CD14-positive monocyte (primary cell): ENCODE data around the gene LDHAL6A. TPM values are rescaled to one million over a fixed set of nuclear protein-coding genes. Genes with fewer than 3 reads are reported as not detected.

Source experiments
- DNase-seq, 3 donors: peaks; one replicate each; pipeline ENCODE4 v3.0.0-alpha.2; 2011 to 2022
- H2AFZ ChIP-seq: 2 replicates; pipeline ENCODE4 v1.6.0; 2012; ENCODE audit warnings: mild to moderate bottlenecking, low read depth, low read length, inconsistent platforms; ENCODE audit not compliant: insufficient read depth, poor library complexity, severe bottlenecking
- H3K27ac ChIP-seq, 2 donors: 1 replicate in 1 of 2; 2 replicates in 1 of 2; pipeline ENCODE4 v1.5.1; 2012 to 2013; ENCODE audit warnings: low read length in 2 of 2, control low read depth in 1 of 2, inconsistent platforms in 1 of 2, low read depth in 1 of 2, mild to moderate bottlenecking in 1 of 2
- H3K27me3 ChIP-seq, 2 donors: one replicate each; pipeline versions ENCODE4 v1.6.0 to v1.6.1; 2011 to 2013; ENCODE audit warnings: low read length in 2 of 2; ENCODE audit not compliant: control insufficient read depth in 2 of 2, insufficient read depth in 2 of 2
- H3K36me3 ChIP-seq, 2 donors: replicated peaks in 1 of 2; 1 replicate in 1 of 2; 2 replicates in 1 of 2; pipeline versions ENCODE4 v1.5.1 to v1.6.1; 2012 to 2013; ENCODE audit warnings: low read length in 2 of 2, control low read depth in 1 of 2, inconsistent platforms in 1 of 2, mild to moderate bottlenecking in 1 of 2; ENCODE audit not compliant: insufficient read depth in 2 of 2, control insufficient read depth in 1 of 2
- H3K4me1 ChIP-seq, 2 donors: 1 replicate in 1 of 2; 2 replicates in 1 of 2; pipeline versions ENCODE4 v1.5.1 to v1.6.1; 2012 to 2013; ENCODE audit warnings: low read length in 2 of 2, control low read depth in 1 of 2, inconsistent platforms in 1 of 2, mild to moderate bottlenecking in 1 of 2, moderate library complexity in 1 of 2; ENCODE audit not compliant: insufficient read depth in 2 of 2, control insufficient read depth in 1 of 2
- H3K4me2 ChIP-seq: replicated peaks from 2 replicates; pipeline ENCODE3; 2012; ENCODE audit warnings: low read length, moderate library complexity, mild to moderate bottlenecking; ENCODE audit not compliant: poor library complexity, severe bottlenecking; ENCODE audit errors: extremely low read depth
- H3K4me3 ChIP-seq, 3 experiments: fragments of 200-600 bp in 1 of 3; sonication (generic) in 1 of 3; replicated peaks in 1 of 3; 1 replicate in 2 of 3; 2 replicates in 1 of 3; pipeline ENCODE4 v1.5.1; 2011 to 2013; ENCODE audit warnings: low read length in 3 of 3, mild to moderate bottlenecking in 3 of 3, control low read depth in 2 of 3, low read depth in 2 of 3, inconsistent platforms in 1 of 3, moderate library complexity in 1 of 3
- H3K79me2 ChIP-seq: 2 replicates; pipeline ENCODE4 v1.6.0; 2012; ENCODE audit warnings: mild to moderate bottlenecking, control low read depth, inconsistent platforms, low read length, moderate library complexity; ENCODE audit not compliant: insufficient read depth
- H3K9ac ChIP-seq: 2 replicates; pipeline ENCODE4 v1.6.0; 2017; ENCODE audit warnings: low read length, mild to moderate bottlenecking; ENCODE audit not compliant: insufficient read depth, poor library complexity, severe bottlenecking
- H3K9me3 ChIP-seq, 2 donors: replicated peaks in 1 of 2; 1 replicate in 1 of 2; 2 replicates in 1 of 2; pipeline versions ENCODE4 v1.5.1 to v1.6.1; 2012 to 2013; ENCODE audit warnings: low read length in 2 of 2, control low read depth in 1 of 2; ENCODE audit not compliant: control insufficient read depth in 1 of 2, insufficient read depth in 1 of 2
- H4K20me1 ChIP-seq: 2 replicates; pipeline ENCODE4 v1.6.0; 2012; ENCODE audit warnings: mild to moderate bottlenecking, low read length, control low read depth, moderate library complexity; ENCODE audit not compliant: insufficient read depth
- H3K27ac Mint-ChIP-seq, 7 donors: one replicate each; pipeline ENCODE4 v1.8.0; 2020; ENCODE audit warnings: mild to moderate bottlenecking in 7 of 7, mixed read lengths in 7 of 7, moderate library complexity in 6 of 7, inconsistent platforms in 2 of 7
- H3K27me3 Mint-ChIP-seq, 3 donors: one replicate each; pipeline ENCODE4 v1.8.0; 2021 to 2022; ENCODE audit warnings: low read depth in 3 of 3, mild to moderate bottlenecking in 3 of 3, mixed read lengths in 3 of 3, moderate library complexity in 3 of 3, inconsistent platforms in 1 of 3
- H3K36me3 Mint-ChIP-seq, 2 donors: one replicate each; pipeline ENCODE4 v1.8.0; 2020; ENCODE audit warnings: mixed read lengths in 2 of 2, inconsistent platforms in 1 of 2, mild to moderate bottlenecking in 1 of 2
- H3K4me1 Mint-ChIP-seq: one replicate; pipeline ENCODE4 v1.8.0; 2020; ENCODE audit warnings: mild to moderate bottlenecking, mixed read lengths
- H3K4me3 Mint-ChIP-seq, 2 donors: one replicate each; pipeline ENCODE4 v1.8.0; 2020; ENCODE audit warnings: mild to moderate bottlenecking in 2 of 2, mixed read lengths in 2 of 2, moderate library complexity in 1 of 2
- H3K9me3 Mint-ChIP-seq, 7 donors: one replicate each; pipeline ENCODE4 v1.8.0; 2020 to 2022; ENCODE audit warnings: mixed read lengths in 7 of 7, mild to moderate bottlenecking in 6 of 7, moderate library complexity in 6 of 7, inconsistent platforms in 2 of 7
- WGBS: methylation state at CpG from one replicate; pipeline ENCODE4 v1.1.5; 2013; ENCODE audit warnings: missing lambda C conversion rate; ENCODE audit not compliant: insufficient coverage; 5-methylcytosine and 5-hydroxymethylcytosine counted together
- intact Hi-C, 2 donors: fragments of 100-400 bp; cut with micrococcal nuclease; formaldehyde crosslinking; loops; one replicate each; pipeline versions ENCODE4 v1.15.0 to v1.15.1; 2023
- polyA plus RNA-seq, 3 donors: library from polyadenylated mRNA; depleted of rRNA in 1 of 3; unstranded in 2 of 3; stranded (reverse) in 1 of 3; fragments of 300-500 nt in 2 of 3; fragments of >200 nt in 1 of 3; fragmentation: Illumina TruSeq in 2 of 3; gene quantifications; 1 replicate in 2 of 3; 2 replicates in 1 of 3; pipeline ENCODE4 v1.2.3, GENCODE V29; 2012 to 2021
- TF ChIP-seq, protein P1 (sequence below): fragments of 200-600 bp; IDR thresholded peaks from one replicate; pipeline ENCODE4 v1.8.0; 2022; ENCODE audit warnings: antibody characterized with exemption, mild to moderate bottlenecking

The LDHAL6A gene
- polyA plus RNA-seq, 3 donors, result not detected

GRCh38 chr11:18427240-18427639, 28.4 kb upstream of the LDHAL6A start:
- peaks cover 3 to 4% (median 4%) of the 10 kb centered on the region in 3 donors for H3K27me3 Mint-ChIP-seq
- DNase-seq, result no peak
- Histone ChIP-seq H3K4me1 (no peaks in the 10 kb centered on the region), H3K36me3 (no peaks in the 10 kb centered on the region), H3K79me2 (no peaks in the 10 kb centered on the region), H3K27ac (no peak overlapping the region), H3K4me2 (no peak overlapping the region), H2AFZ (no peak overlapping the region), H3K9me3 (no peaks in the 10 kb centered on the region), H3K9ac (no peak overlapping the region), H3K4me3 (no peak overlapping the region), H3K27me3 (no peaks in the 10 kb centered on the region), H4K20me1 (no peaks in the 10 kb centered on the region)
- intact Hi-C loops, result no loop called here
- H3K9me3 Mint-ChIP-seq, result peaks cover 0 to 2% (median 0%) of the 10 kb centered on the region in 7 donors
- TF ChIP-seq, protein P1, sequence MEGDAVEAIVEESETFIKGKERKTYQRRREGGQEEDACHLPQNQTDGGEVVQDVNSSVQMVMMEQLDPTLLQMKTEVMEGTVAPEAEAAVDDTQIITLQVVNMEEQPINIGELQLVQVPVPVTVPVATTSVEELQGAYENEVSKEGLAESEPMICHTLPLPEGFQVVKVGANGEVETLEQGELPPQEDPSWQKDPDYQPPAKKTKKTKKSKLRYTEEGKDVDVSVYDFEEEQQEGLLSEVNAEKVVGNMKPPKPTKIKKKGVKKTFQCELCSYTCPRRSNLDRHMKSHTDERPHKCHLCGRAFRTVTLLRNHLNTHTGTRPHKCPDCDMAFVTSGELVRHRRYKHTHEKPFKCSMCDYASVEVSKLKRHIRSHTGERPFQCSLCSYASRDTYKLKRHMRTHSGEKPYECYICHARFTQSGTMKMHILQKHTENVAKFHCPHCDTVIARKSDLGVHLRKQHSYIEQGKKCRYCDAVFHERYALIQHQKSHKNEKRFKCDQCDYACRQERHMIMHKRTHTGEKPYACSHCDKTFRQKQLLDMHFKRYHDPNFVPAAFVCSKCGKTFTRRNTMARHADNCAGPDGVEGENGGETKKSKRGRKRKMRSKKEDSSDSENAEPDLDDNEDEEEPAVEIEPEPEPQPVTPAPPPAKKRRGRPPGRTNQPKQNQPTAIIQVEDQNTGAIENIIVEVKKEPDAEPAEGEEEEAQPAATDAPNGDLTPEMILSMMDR, result no peak
- WGBS, result no CpG with 5 or more reads among the region's 4 CpGs
- peaks cover 2% of the 10 kb centered on the region for H3K4me1 Mint-ChIP-seq
- no peaks in the 10 kb centered on the region for H3K36me3 Mint-ChIP-seq
- no peak overlapping the region for H3K4me3 Mint-ChIP-seq
- H3K27ac Mint-ChIP-seq, result no peak overlapping the region

GRCh38 chr11:18429332-18429731, 26.3 kb upstream of the LDHAL6A start:
- TF ChIP-seq, protein P1, result no peak
- Mint-ChIP-seq H3K27me3 (peaks cover 3 to 4% (median 4%) of the 10 kb centered on the region in 3 donors), H3K36me3 (no peaks in the 10 kb centered on the region), H3K4me1 (peaks cover 2% of the 10 kb centered on the region), H3K4me3 (no peak overlapping the region), H3K9me3 (peaks cover 0 to 2% (median 0%) of the 10 kb centered on the region in 7 donors), H3K27ac (peak overlapping the region in 2 of 7 donors; percentile 42 to 75)
- Histone ChIP-seq H3K4me3 (no peak overlapping the region), H3K4me1 (no peaks in the 10 kb centered on the region), H3K36me3 (no peaks in the 10 kb centered on the region), H4K20me1 (no peaks in the 10 kb centered on the region), H3K9me3 (no peaks in the 10 kb centered on the region), H3K9ac (no peak overlapping the region), H3K79me2 (no peaks in the 10 kb centered on the region), H3K27me3 (no peaks in the 10 kb centered on the region), H2AFZ (no peak overlapping the region), H3K4me2 (no peak overlapping the region), H3K27ac (no peak overlapping the region)
- DNase-seq, result no peak
- 100% methylated on average over 4 of the region's 5 CpGs for WGBS
- intact Hi-C loops, result no loop called here
